Duodenal mucosa (tissue), 2 donors: ENCODE results near the gene SLC23A3.
"Not testable (repeated sequence)": the region's sequence is repeated elsewhere in the genome, so short reads cannot be mapped to it uniquely, and the experiment has no call there.

ENCODE experiments used
- H3K27ac ChIP-seq: one replicate; pipeline ENCODE4 v1.7.0; 2013; ENCODE audit warnings: low read depth, low read length
- H3K27me3 ChIP-seq, 2 donors: one replicate each; pipeline ENCODE4 v1.7.0; 2013; ENCODE audit warnings: low read length in 2 of 2, control low read depth in 1 of 2; ENCODE audit not compliant: insufficient read depth in 2 of 2, control insufficient read depth in 1 of 2
- H3K36me3 ChIP-seq, 2 donors: one replicate each; pipeline ENCODE4 v1.7.0; 2013; ENCODE audit warnings: low read length in 2 of 2, control low read depth in 1 of 2; ENCODE audit not compliant: insufficient read depth in 2 of 2, control insufficient read depth in 1 of 2
- H3K4me1 ChIP-seq, 2 donors: one replicate each; pipeline ENCODE4 v1.7.0; 2013; ENCODE audit warnings: low read length in 2 of 2, control low read depth in 1 of 2; ENCODE audit not compliant: insufficient read depth in 2 of 2, control insufficient read depth in 1 of 2
- H3K4me3 ChIP-seq, 2 donors: one replicate each; pipeline ENCODE4 v1.7.0; 2013; ENCODE audit warnings: low read length in 2 of 2, low read depth in 1 of 2
- H3K9ac ChIP-seq, 2 donors: one replicate each; pipeline ENCODE4 v1.7.0; 2013; ENCODE audit warnings: low read length in 2 of 2, low read depth in 1 of 2
- H3K9me3 ChIP-seq, 2 donors: one replicate each; pipeline ENCODE4 v1.7.0; 2013; ENCODE audit warnings: low read length in 2 of 2, control low read depth in 1 of 2; ENCODE audit not compliant: control insufficient read depth in 1 of 2

The SLC23A3 gene

DNA sequence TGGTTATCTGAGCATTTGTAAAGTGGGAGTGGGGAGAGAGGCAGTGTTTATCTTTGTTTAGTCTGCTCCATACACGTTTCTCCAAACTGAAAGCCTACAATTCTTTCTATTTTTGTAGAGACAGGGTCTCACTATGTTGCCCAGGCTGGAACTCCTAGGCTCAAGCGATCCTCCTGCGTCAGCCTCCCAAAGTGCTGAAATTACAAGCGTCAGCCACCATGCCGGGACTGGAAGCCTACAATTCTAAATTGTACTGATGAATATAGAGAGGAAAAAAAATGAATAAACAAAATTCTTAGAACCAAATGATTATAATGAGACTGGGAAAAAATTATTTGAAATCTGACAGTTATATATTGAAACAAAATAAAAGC is 35.3 kb upstream of the SLC23A3 start:
- H3K9me3 ChIP-seq = no peaks in the 10 kb centered on the region
- peaks cover 0 to 19% of the 10 kb centered on the region in 2 donors for H3K36me3 ChIP-seq
- H3K9ac ChIP-seq = no peak overlapping the region
- H3K27ac ChIP-seq = no peak overlapping the region
- H3K4me3 ChIP-seq = no peak overlapping the region
- H3K4me1 ChIP-seq = peaks cover 19 to 26% of the 10 kb centered on the region in 2 donors
- no peaks in the 10 kb centered on the region for H3K27me3 ChIP-seq

DNA sequence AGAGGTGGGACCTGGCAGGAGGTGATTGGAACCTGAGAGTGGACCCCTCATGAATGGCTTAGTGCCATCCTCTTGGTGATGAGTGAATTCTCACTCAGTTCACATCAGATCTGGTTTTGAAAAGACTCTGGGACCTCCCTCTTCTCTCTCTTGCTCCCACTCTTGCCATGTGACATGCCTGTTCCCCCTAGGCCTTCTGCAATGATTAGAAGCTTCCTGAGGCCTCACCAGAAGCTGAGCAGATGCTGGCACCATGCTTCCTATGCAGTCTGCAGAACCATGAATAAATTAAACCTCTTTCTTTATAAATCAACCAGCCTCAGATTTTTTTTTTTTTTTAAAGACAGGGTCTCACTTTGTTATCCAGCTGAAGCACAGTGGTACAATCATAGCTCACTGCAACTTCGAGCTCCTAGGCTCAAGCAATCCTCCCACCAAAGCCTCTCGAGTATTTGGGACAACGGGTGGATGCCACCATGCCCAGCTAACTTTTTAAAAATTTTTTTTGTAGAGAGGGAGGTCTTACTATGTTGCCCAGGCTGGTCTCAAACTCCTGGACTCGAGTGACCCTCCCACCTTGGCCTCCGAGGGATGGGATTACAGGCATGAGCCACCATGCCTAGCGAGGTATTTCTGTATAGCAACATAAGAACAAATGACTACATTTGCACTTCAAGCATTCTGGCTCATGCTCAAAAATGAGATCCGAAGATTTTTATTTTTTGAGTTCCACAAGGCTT is 34.8 kb upstream of the SLC23A3 start:
- Histone ChIP-seq H3K27me3 (no peaks in the 10 kb centered on the region), H3K4me1 (peaks cover 19 to 26% of the 10 kb centered on the region in 2 donors), H3K9me3 (no peaks in the 10 kb centered on the region), H3K9ac (no peak overlapping the region), H3K4me3 (no peak overlapping the region), H3K27ac (no peak overlapping the region), H3K36me3 (peaks cover 0 to 16% of the 10 kb centered on the region in 2 donors)

DNA sequence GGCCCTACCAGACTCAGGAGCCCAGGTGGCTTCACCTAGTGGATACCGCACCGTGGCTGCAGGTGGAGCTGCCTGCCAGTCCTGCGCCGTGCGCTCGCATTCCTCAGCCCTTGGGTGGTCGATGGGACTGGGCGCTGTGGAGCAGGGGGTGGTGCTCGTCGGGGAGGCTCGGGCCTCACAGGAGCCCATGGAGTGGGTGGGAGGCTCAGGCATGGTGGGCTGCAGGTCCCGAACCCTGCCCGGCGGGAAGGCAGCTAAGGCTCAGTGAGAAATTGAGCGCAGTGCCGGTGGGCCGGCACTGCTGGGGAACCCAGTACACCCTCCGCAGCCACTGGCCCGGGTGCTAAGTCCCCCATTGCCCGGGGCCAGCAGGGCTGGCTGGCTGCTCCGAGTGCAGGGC is 31.5 kb upstream of the SLC23A3 start:
- not testable (repeated sequence) for H3K36me3 ChIP-seq, H3K27me3 ChIP-seq, H3K27ac ChIP-seq, H3K4me3 ChIP-seq, H3K9ac ChIP-seq, H3K4me1 ChIP-seq, H3K9me3 ChIP-seq

DNA sequence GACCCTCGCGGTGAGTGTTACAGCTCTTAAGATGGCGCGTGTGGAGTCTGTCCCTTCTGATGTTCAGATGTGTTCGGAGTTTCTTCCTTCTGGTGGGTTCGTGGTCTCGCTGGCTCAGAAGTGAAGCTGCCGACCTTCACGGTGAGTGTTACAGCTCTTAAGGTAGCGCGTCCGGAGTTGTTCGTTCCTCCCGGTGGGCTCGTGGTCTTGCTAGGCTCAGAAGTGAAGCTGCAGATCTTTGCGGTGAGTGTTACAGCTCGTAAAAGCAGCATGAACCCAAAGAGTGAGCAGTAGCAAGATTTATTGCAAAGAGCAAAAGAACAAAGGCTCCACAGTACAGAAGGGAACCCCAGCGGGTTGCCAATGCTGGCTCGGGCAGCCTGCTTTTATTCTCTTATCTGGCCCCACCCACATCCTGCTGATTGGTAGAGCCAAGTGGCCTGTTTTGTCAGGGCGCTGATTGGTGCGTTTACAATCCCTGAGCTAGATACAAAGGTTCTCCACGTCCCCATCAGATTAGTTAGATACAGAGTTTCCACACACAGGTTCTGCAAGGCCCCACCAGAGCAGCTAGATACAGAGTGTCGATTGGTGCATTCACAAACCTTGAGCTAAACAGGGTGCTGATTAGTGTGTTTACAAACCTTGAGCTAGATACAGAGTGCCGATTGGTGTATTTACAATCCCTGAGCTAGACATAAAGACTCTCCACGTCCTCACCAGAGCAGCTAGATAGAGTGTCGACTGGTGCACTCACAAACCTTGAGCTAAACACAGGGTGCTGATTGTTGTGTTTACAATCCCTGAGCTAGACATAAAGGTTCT is 30.9 kb upstream of the SLC23A3 start:
- H3K9me3 ChIP-seq, H3K36me3 ChIP-seq, H3K4me1 ChIP-seq, H3K27ac ChIP-seq, H3K4me3 ChIP-seq, H3K27me3 ChIP-seq, H3K9ac ChIP-seq: not testable (repeated sequence)

DNA sequence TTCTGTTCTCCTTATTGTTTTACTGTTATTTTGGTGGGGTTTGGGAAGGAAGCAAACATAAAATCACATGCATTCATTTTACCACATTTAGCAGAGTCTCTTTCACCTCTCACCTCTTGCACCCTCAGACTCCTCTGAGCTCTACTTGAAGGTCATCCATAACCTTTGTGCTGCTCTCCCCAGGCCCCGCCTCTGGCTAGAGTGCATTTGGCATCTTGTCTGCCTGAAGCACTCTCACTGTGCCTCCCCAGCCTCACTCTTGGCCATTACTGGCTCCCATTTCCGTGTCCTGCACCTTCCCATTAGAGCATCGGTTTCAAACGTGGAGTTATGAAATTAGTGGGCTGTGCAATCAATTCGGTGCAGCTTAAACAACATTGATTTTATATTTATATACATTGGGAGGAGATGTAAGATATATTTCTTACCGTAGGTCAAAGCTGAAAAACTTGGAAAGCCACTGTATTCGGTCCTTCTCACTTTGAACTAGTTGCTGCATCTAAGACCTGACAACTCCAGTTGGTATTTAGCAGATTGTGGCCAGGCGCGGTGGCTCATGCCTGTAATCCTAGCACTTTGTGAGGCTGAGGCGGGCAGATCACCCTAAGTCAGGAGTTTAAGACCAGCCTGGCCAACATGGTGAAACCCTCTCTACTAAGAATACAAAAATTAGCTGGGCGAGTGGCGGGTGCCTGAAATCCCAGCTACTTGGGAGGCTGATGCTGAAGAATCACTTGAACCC is 29.8 kb upstream of the SLC23A3 start:
- H3K27me3 ChIP-seq = no peaks in the 10 kb centered on the region
- no peak overlapping the region for H3K4me3 ChIP-seq
- H3K27ac ChIP-seq = no peak overlapping the region
- H3K9ac ChIP-seq = no peak overlapping the region
- no peaks in the 10 kb centered on the region for H3K9me3 ChIP-seq
- H3K36me3 ChIP-seq = no peaks in the 10 kb centered on the region
- H3K4me1 ChIP-seq = no peaks in the 10 kb centered on the region

DNA sequence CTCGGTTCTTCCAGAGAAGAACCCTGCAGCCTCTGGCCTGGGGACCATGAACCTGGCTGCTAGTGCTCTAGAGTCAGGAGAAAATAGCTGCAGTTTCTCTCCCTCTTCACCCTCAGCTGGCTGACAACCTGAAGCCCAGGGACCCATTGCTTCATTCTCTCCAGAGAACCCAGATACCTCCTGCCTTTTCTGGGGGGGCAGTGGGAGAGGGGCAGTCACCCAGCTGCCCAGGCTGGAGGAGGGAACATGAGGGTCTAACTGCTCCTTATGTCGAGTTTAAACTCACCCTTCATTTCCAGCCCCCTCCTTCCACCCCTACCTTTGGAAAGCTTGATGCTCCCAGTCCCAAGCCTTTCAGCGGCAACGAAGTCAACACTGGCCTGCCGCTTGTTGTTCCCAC is 29.1 kb upstream of the SLC23A3 start:
- Histone ChIP-seq H3K4me1 (no peaks in the 10 kb centered on the region), H3K9ac (no peak overlapping the region), H3K27me3 (no peaks in the 10 kb centered on the region), H3K9me3 (no peaks in the 10 kb centered on the region), H3K27ac (no peak overlapping the region), H3K4me3 (no peak overlapping the region), H3K36me3 (no peaks in the 10 kb centered on the region)

DNA sequence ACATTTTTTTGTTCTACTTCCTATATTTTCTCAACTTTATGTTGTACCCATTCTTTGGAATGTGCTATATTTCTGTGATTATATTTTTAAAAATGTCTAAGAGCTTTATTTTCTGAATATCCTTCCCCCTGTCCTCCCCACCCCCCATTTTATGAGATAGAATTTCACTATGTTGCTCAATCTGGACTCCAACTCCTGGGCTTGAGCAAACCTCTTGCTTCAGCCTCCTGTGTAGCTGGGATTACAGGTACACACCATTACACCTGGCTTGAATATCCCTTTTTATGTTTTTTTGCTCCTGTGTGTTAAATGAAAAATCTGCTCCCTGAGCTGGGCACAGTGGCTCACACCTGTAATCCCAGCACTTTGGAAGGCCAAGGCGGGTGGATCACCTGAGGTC is 27.6 kb upstream of the SLC23A3 start:
- Histone ChIP-seq H3K9ac (no peak overlapping the region), H3K27me3 (no peaks in the 10 kb centered on the region), H3K9me3 (no peaks in the 10 kb centered on the region), H3K27ac (no peak overlapping the region), H3K36me3 (no peaks in the 10 kb centered on the region), H3K4me1 (no peaks in the 10 kb centered on the region), H3K4me3 (no peak overlapping the region)

DNA sequence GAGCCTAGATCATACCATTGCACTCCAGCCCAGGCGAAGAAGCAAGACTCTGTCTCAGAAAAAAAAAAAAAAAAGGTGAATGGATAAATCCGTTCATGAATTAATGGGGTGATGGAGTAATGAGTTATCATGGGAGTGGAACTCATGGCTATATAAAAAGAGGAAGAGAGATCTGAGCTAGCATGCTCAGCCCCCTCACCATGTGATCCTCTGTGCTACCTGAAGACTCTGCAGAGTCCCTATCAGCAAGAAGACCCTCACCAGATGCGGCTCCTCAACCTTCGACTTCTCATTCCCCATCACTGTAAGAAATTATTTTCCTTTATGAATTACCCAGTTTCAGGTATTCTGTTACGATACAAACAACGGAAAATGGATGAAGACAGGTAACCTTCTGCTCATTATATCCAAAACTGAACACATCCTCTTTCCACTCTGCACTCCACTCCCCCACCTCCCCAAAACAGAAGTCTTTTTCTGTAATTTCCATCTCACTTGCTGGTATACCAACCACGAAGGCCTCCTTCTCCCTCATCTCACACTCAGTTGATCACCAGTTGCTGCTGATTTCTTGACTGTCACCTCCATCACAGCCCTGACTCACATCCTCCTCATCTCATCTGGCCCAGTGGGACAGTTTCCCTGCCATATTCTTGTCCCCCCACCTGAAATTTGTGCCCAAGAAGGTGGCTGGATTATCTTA is 17.1 kb upstream of the SLC23A3 start:
- Histone ChIP-seq H3K27me3 (no peaks in the 10 kb centered on the region), H3K27ac (no peak overlapping the region), H3K4me3 (no peak overlapping the region), H3K36me3 (peaks cover 26 to 27% of the 10 kb centered on the region in 2 donors), H3K4me1 (no peaks in the 10 kb centered on the region), H3K9ac (no peak overlapping the region), H3K9me3 (no peaks in the 10 kb centered on the region)

DNA sequence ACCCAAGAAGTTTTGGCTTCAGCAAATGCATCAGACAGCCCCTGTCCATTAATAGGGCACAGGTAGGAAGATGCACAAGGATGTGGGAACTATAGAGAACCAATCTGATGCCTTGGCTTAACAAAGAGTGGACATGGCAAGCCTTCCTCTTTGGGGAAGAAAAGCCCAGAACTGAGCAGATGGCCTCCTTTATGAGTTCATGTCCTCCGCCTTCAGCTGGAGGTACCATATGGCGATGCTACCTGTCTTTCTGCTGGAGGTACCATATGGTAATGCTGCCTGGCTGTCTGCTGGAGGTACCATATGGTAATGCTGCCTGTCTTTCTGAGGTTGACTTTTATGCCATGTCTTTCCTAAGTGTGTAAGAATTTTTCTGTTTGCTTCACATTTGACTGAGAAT is 14.3 kb upstream of the SLC23A3 start:
- Histone ChIP-seq H3K27ac (no peak overlapping the region), H3K36me3 (peaks cover 43 to 51% of the 10 kb centered on the region in 2 donors)

More for the DNA sequence above, 14.3 kb upstream of the SLC23A3 start:
- no peaks in the 10 kb centered on the region for H3K9me3 ChIP-seq
- no peak overlapping the region for H3K9ac ChIP-seq
- H3K27me3 ChIP-seq = no peaks in the 10 kb centered on the region
- H3K4me3 ChIP-seq = no peak overlapping the region
- H3K4me1 ChIP-seq = peaks cover 7% of the 10 kb centered on the region in 2 donors
